HG02759 (cell line): ENCODE data around the gene KDM4D.
"Not testable (repeated sequence)": the region's sequence is repeated elsewhere in the genome, so short reads cannot be mapped to it uniquely, and the experiment has no call there.

ENCODE experiments used
- ATAC-seq: cut with Tn5 transposase; IDR thresholded peaks from one replicate; pipeline ENCODE4 v1.9.1; 2021; ENCODE audit warnings: mild to moderate bottlenecking, moderate library complexity; ENCODE audit not compliant: unreplicated experiment

KDM4D gene

GRCh38 chr11:95025594-95025993 lies 52.1 kb downstream of the KDM4D start:
- not testable (repeated sequence) for ATAC-seq

GRCh38 chr11:95028357-95028756 lies 54.8 kb downstream of the KDM4D start:
- ATAC-seq: no peak

- no peak for ATAC-seq
Measured at GRCh38 chr11:95033051-95033450, 59.5 kb downstream of the KDM4D start.

- no peak for ATAC-seq
Measured at GRCh38 chr11:95035316-95035715, 61.8 kb downstream of the KDM4D start.

- peak; percentile 62 for ATAC-seq
Measured at GRCh38 chr11:95037356-95038035, 64.0 kb downstream of the KDM4D start.

- no peak for ATAC-seq
Measured at GRCh38 chr11:95042239-95042638, 68.7 kb downstream of the KDM4D start.

- no peak for ATAC-seq
Measured at GRCh38 chr11:95042906-95043305, 69.4 kb downstream of the KDM4D start.

- no peak for ATAC-seq
Measured at GRCh38 chr11:95044010-95044409, 70.5 kb downstream of the KDM4D start.

GRCh38 chr11:95045812-95046211 lies 72.3 kb downstream of the KDM4D start:
- ATAC-seq: no peak
